H9 (cell line): ENCODE data around the gene CLEC14A. TPM values are rescaled to one million over a fixed set of nuclear protein-coding genes. Genes with fewer than 3 reads are reported as not detected.

Experiments used
- DNase-seq: peaks from one replicate; pipeline ENCODE4 v3.0.0-alpha.2; 2017
- H2AFZ ChIP-seq: one replicate; pipeline ENCODE4 v1.6.1; 2013; ENCODE audit warnings: mild to moderate bottlenecking, low read length, control low read depth, moderate library complexity
- H2AK5ac ChIP-seq: 2 replicates; pipeline ENCODE4 v1.6.1; 2013; ENCODE audit warnings: low read length, control low read depth, mixed read lengths; ENCODE audit not compliant: insufficient read length
- H2BK120ac ChIP-seq: one replicate; pipeline ENCODE4 v1.6.1; 2013; ENCODE audit warnings: low read depth, mild to moderate bottlenecking, low read length, control low read depth, inconsistent platforms; ENCODE audit not compliant: poor library complexity, severe bottlenecking
- H2BK12ac ChIP-seq: 2 replicates; pipeline ENCODE4 v1.6.1; 2013; ENCODE audit warnings: low read length, control low read depth, mixed read lengths, low read depth; ENCODE audit not compliant: insufficient read length
- H2BK15ac ChIP-seq: 2 replicates; pipeline ENCODE4 v1.6.1; 2013; ENCODE audit warnings: low read depth, low read length, control low read depth
- H2BK20ac ChIP-seq: one replicate; pipeline ENCODE4 v1.6.1; 2013; ENCODE audit warnings: low read depth, mild to moderate bottlenecking, low read length, control low read depth, inconsistent platforms; ENCODE audit not compliant: poor library complexity, severe bottlenecking
- H2BK5ac ChIP-seq: 2 replicates; pipeline ENCODE4 v1.6.1; 2013; ENCODE audit warnings: low read length, control low read depth, mixed read lengths; ENCODE audit not compliant: insufficient read length
- H3K14ac ChIP-seq: 2 replicates; pipeline ENCODE4 v1.6.1; 2013; ENCODE audit warnings: low read length, control low read depth; ENCODE audit not compliant: insufficient read depth
- H3K18ac ChIP-seq: 2 replicates; pipeline ENCODE4 v1.6.1; 2013; ENCODE audit warnings: low read depth, mild to moderate bottlenecking, mixed read lengths, low read length, control low read depth; ENCODE audit not compliant: insufficient read length
- H3K23ac ChIP-seq: 2 replicates; pipeline ENCODE4 v1.6.1; 2013; ENCODE audit warnings: low read length, control low read depth, mixed read lengths, low read depth; ENCODE audit not compliant: insufficient read length
- H3K23me2 ChIP-seq: 2 replicates; pipeline ENCODE4 v1.6.1; 2013; ENCODE audit warnings: low read depth, mild to moderate bottlenecking, mixed read lengths, low read length, control low read depth; ENCODE audit not compliant: insufficient read length, poor library complexity, severe bottlenecking
- H3K27ac ChIP-seq: 2 replicates; pipeline ENCODE4 v1.5.1; 2013; ENCODE audit warnings: low read length, control low read depth, mixed read lengths, low read depth; ENCODE audit not compliant: insufficient read length
- H3K27me3 ChIP-seq: 2 replicates; pipeline ENCODE4 v1.6.1; 2013; ENCODE audit warnings: low read length, control low read depth, inconsistent platforms; ENCODE audit not compliant: insufficient read depth
- H3K4ac ChIP-seq: 2 replicates; pipeline ENCODE4 v1.6.1; 2013; ENCODE audit warnings: low read depth, mild to moderate bottlenecking, control low read depth, inconsistent platforms, low read length, moderate library complexity
- H3K4me1 ChIP-seq: 2 replicates; pipeline ENCODE4 v1.6.1; 2013; ENCODE audit warnings: low read length, control low read depth, inconsistent platforms; ENCODE audit not compliant: insufficient read depth
- H3K4me2 ChIP-seq: 2 replicates; pipeline ENCODE4 v1.6.1; 2013; ENCODE audit warnings: low read length, control low read depth, mixed read lengths; ENCODE audit not compliant: insufficient read length, insufficient read depth
- H3K56ac ChIP-seq: 2 replicates; pipeline ENCODE4 v1.6.1; 2013; ENCODE audit warnings: low read depth, mild to moderate bottlenecking, mixed read lengths, low read length, control low read depth; ENCODE audit not compliant: insufficient read length
- H3K79me1 ChIP-seq: 2 replicates; pipeline ENCODE4 v1.6.1; 2013; ENCODE audit warnings: low read depth, mild to moderate bottlenecking, moderate library complexity, low read length, control low read depth, inconsistent platforms; ENCODE audit not compliant: insufficient read depth, poor library complexity, severe bottlenecking
- H3K79me2 ChIP-seq: 2 replicates; pipeline ENCODE4 v1.6.1; 2013; ENCODE audit warnings: low read length, control low read depth, inconsistent platforms; ENCODE audit not compliant: insufficient read depth
- H3K9ac ChIP-seq: 2 replicates; pipeline ENCODE4 v1.6.1; 2013; ENCODE audit warnings: low read length, control low read depth, mixed read lengths; ENCODE audit not compliant: insufficient read length; ENCODE audit errors: extremely low read depth
- H3K9me3 ChIP-seq: one replicate; pipeline ENCODE4 v1.6.1; 2013; ENCODE audit warnings: low read depth, low read length, inconsistent platforms; ENCODE audit not compliant: control insufficient read depth
- H3T11ph ChIP-seq: one replicate; pipeline ENCODE4 v1.6.1; 2013; ENCODE audit warnings: mild to moderate bottlenecking, low read length, control low read depth, inconsistent platforms
- H4K20me1 ChIP-seq: one replicate; pipeline ENCODE4 v1.6.1; 2013; ENCODE audit not compliant: control insufficient read depth, insufficient read length, insufficient read depth
- H4K5ac ChIP-seq: 2 replicates; pipeline ENCODE4 v1.6.1; 2013; ENCODE audit warnings: low read depth, mild to moderate bottlenecking, mixed read lengths, low read length, control low read depth; ENCODE audit not compliant: insufficient read length
- H4K8ac ChIP-seq: replicated peaks from 2 replicates; pipeline ENCODE4 v1.6.1; 2013; ENCODE audit warnings: low read length, control low read depth, mixed read lengths, low read depth; ENCODE audit not compliant: insufficient read length
- H4K91ac ChIP-seq: 2 replicates; pipeline ENCODE4 v1.6.1; 2013; ENCODE audit warnings: low read depth, mild to moderate bottlenecking, moderate library complexity, mixed read lengths, low read length, control low read depth; ENCODE audit not compliant: insufficient read length
- H3K27ac Mint-ChIP-seq, 3 experiments: 2 replicates in 2 of 3; 3 replicates in 1 of 3; pipeline ENCODE4 v1.8.0; 2020 to 2021; ENCODE audit warnings: mixed read lengths in 3 of 3, mild to moderate bottlenecking in 1 of 3, moderate library complexity in 1 of 3
- H3K27me3 Mint-ChIP-seq: 2 replicates; pipeline ENCODE4 v1.8.0; 2021; ENCODE audit warnings: low read depth, mild to moderate bottlenecking, moderate library complexity, mixed read lengths
- H3K36me3 Mint-ChIP-seq, 3 experiments: 2 replicates in 2 of 3; 3 replicates in 1 of 3; pipeline ENCODE4 v1.8.0; 2020 to 2021; ENCODE audit warnings: low read depth in 3 of 3, mixed read lengths in 3 of 3; ENCODE audit not compliant: insufficient read depth in 1 of 3
- H3K4me1 Mint-ChIP-seq, 2 experiments: 2 replicates each; pipeline ENCODE4 v1.8.0; 2020; ENCODE audit warnings: mixed read lengths in 2 of 2
- H3K4me3 Mint-ChIP-seq, 2 experiments: 2 replicates in 1 of 2; 3 replicates in 1 of 2; pipeline ENCODE4 v1.8.0; 2020 to 2021; ENCODE audit warnings: mild to moderate bottlenecking in 2 of 2, mixed read lengths in 2 of 2, moderate library complexity in 1 of 2
- H3K9me3 Mint-ChIP-seq, 2 experiments: 2 replicates in 1 of 2; 3 replicates in 1 of 2; pipeline ENCODE4 v1.8.0; 2020; ENCODE audit warnings: mild to moderate bottlenecking in 2 of 2, mixed read lengths in 2 of 2, moderate library complexity in 1 of 2
- CTCF ChIP-seq: fragments of 200-600 bp; sonication (generic); conservative IDR thresholded peaks from 3 replicates; pipeline ENCODE4 v1.8.0; 2021; ENCODE audit warnings: antibody characterized with exemption, mild to moderate bottlenecking
- WGBS: extraction: QIAGEN DNeasy Blood & Tissue Kit; methylation state at CpG from one replicate; pipeline ENCODE4 v1.1.7; 2013; ENCODE audit warnings: missing lambda C conversion rate, low lambda C conversion rate, mixed read lengths; ENCODE audit not compliant: insufficient read length; ENCODE audit errors: extremely low coverage; 5-methylcytosine and 5-hydroxymethylcytosine counted together
- total RNA-seq: library from RNA; stranded (reverse); gene quantifications from 2 replicates; pipeline ENCODE4 v1.2.1, GENCODE V29; 2021

CLEC14A gene
- total RNA-seq, 1 experiment from 2014 or later, result not detected

DNA sequence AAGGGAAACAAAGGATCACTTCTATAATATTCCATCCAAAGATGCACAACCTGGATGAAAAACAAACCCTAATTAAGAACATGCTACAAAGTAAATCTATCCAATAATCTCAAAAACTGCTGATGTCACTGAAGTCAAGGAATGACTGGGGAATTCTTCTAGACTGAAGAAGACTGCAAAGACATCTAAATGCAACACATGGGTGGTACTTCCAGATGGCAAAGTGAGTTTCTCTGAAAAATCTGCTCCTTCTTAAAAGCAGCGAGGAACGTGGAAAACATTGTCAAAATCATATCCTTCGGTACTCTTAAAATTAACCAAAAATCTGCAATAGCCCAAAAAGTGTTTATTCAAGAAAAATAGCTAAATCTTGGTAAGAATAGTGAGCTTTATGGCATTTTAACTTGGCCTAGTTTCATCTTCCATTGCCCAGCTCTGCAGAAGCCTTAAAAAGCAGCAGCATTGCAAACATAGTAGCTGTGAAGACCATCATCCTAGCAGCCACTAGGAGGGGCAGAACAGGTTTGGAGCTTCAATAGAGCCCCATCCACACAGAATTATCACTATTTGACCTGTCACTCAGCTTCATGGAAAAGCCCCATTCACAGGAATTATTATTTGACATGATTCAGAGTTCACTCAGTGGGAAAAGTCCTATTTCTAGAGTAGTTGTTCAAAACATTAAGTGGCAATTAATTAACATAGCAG lies 7.4 kb downstream of the CLEC14A start:
- Histone ChIP-seq H3K79me1 (no peaks in the 10 kb centered on the region), H2BK20ac (no peak overlapping the region), H3K9ac (no peak overlapping the region), H2BK120ac (no peak overlapping the region), H3K27me3 (peaks cover 3% of the 10 kb centered on the region; the same call in 1 of the 2 replicates), H3K23ac (no peak overlapping the region), H2BK5ac (no peak overlapping the region), H2AK5ac (no peak overlapping the region), H2BK15ac (no peak overlapping the region), H3T11ph (no peak overlapping the region), H3K4me1 (no peaks in the 10 kb centered on the region), H3K4ac (no peak overlapping the region), H3K79me2 (no peaks in the 10 kb centered on the region), H4K20me1 (no peaks in the 10 kb centered on the region), H2AFZ (no peak overlapping the region), H3K4me2 (no peak overlapping the region), H4K91ac (no peak overlapping the region), H2BK12ac (no peak overlapping the region), H3K9me3 (no peaks in the 10 kb centered on the region), H4K5ac (no peak overlapping the region), H3K14ac (no peak overlapping the region), H3K23me2 (no peaks in the 10 kb centered on the region), H3K27ac (no peak overlapping the region), H4K8ac (no peak overlapping the region), H3K18ac (no peak overlapping the region), H3K56ac (no peak overlapping the region)
- TF ChIP-seq CTCF, result peak; percentile 63
- Mint-ChIP-seq H3K4me1 (no peaks in the 10 kb centered on the region), H3K36me3 (no peaks in the 10 kb centered on the region), H3K27ac (no peak overlapping the region), H3K9me3 (no peaks in the 10 kb centered on the region), H3K27me3 (peaks cover 76% of the 10 kb centered on the region), H3K4me3 (no peak overlapping the region)
- no CpG with 5 or more reads among the region's 3 CpGs for WGBS
- no peak for DNase-seq
